HG03175 (cell line): ENCODE data around the gene MGLL.

Source experiments
- ATAC-seq: cut with Tn5 transposase; IDR thresholded peaks from one replicate; pipeline ENCODE4 v1.9.1; 2021; ENCODE audit warnings: mild to moderate bottlenecking, moderate library complexity; ENCODE audit not compliant: unreplicated experiment

Gene MGLL

DNA sequence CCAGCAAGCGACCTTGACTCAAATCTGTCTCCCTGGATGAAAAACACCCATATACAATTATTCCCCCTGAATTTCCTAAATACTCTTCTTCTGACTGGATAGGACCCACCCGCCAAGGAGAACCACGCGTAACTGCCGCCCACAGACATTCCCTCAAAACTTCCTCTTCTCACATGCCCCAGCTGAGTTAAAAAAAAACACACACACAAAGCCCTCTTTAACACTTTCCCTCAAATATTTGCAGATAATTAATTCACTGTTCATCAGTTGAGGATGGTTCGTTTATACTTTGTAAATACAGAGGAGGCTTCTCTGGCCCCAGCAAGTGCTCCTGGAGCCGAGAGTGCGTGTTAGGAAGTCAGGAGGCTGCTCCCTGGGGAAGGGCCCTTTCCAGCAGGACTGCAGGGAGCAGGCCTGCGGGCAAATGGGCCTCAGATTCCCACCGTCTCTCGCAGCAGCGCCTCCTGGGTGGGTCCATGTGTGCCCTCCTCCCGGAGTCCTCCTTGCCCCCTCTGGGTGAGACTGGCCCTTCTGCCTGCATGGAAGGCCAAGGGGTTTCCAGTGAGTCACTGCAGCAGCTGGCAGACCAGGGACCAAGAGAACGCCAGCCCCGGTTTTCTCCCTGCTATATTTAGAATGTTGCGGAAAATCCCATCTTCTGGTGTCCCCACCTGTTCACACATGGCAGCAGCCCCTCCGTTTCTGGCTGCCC lies 46.8 kb downstream of the MGLL start:
- no peak for ATAC-seq

GRCh38 chr3:127774647-127775046 lies 47.7 kb downstream of the MGLL start:
- no peak for ATAC-seq

GRCh38 chr3:127773752-127774395 lies 48.4 kb downstream of the MGLL start:
- no peak for ATAC-seq

- ATAC-seq, result no peak
Measured at GRCh38 chr3:127772827-127773751, 49.2 kb downstream of the MGLL start.

GRCh38 chr3:127772273-127772672 lies 50.0 kb downstream of the MGLL start:
- no peak for ATAC-seq

DNA sequence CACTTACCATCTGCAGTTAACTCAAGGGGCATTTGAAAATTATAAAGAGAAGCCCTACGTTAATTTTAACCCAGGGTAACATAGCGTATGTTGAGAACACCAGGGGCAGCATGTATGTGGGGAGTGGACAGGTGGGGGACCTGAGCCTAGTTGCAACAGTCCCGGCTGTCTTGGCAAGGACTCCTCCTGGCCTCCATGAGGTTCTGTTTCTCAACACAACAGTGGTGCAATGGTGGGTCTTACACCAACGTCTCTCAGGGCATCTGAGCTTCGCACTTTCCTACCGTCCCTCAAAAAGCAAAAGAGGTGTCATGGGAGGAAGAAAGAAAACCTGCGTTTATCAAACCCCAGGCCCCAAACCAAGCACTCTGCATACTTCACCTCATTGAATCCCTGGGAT lies 50.6 kb downstream of the MGLL start:
- no peak for ATAC-seq

- ATAC-seq, result no peak
Measured at GRCh38 chr3:127770671-127771355, 51.5 kb downstream of the MGLL start.

GRCh38 chr3:127769284-127770081 lies 52.8 kb downstream of the MGLL start:
- no peak for ATAC-seq

DNA sequence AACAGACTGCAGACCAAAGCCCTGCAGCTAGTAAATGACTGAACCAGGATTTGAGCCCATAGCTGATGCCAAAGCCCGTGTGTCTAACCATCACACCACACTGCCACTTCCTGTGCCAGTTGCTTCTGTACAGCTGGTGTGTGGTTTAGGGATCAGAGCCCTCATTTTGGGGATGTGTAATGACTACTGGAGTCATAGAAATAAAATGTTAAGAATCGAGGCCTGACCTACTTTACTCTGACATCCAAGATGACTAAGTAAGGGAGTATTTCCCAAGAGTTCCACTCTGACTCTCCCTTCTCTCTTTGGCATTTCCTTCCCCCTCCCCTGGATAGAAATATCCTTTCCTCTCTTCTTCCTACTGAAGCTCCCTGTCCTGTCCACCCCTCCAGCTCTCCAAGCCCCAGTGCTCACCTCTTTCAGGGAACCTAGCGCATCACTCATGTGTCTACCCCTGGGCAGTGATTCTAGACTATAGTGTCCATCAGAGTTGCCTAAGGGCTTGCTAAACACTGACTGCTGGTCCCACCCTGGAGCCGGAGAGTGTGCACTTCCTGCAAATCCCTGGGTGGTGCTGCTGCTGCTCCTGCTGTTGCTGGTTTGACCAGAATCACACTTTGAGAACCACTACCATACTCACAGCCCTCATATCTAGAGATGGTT lies 53.8 kb downstream of the MGLL start:
- no peak for ATAC-seq

DNA sequence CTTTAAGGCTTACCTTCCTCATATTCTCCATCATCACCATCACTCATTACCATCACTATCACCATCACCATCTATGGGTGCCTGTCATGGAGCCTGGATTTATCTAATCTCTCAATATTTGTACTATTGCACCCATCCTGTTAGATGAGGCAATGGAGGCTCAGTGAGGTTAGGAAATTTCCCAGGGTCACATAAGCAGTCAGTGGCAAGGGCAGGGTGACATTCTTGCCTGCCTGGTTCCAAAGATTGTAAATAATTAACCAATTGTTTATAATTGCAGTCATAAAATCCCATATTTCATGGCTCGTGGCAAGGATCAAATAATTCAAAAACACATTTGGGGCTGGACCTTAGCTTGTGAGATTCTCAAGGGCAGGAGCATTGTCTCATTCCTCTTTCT lies 55.2 kb downstream of the MGLL start:
- no peak for ATAC-seq

- no peak for ATAC-seq
Measured at GRCh38 chr3:127765735-127766134, 56.6 kb downstream of the MGLL start.

DNA sequence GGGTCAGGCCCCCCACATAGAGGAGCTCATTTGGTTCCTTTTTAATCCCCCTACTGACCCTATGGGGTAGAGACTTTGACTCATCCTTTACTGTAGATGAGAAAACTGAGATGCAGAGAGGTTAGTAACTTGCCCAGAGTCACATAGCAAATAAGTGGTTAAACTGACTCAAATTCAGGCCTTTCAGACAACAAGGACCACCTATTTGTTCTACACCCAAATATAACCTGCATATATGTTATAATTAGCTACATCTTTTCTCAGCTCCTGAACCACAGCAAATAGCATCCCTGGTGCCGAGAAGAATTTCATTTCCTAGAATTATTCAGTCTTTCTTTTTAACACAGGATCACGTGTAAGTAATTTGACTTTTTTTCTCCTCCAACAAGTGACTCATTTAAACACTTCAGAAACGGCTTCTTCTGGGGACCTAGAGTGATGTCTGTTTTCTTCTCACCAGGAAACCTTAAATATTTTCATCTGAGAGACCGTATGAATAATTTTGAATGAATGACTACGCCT lies 57.4 kb downstream of the MGLL start:
- ATAC-seq, result no peak

- ATAC-seq, result no peak
Measured at GRCh38 chr3:127764301-127764700, 58.0 kb downstream of the MGLL start.

- no peak for ATAC-seq
Measured at GRCh38 chr3:127763816-127764215, 58.5 kb downstream of the MGLL start.

DNA sequence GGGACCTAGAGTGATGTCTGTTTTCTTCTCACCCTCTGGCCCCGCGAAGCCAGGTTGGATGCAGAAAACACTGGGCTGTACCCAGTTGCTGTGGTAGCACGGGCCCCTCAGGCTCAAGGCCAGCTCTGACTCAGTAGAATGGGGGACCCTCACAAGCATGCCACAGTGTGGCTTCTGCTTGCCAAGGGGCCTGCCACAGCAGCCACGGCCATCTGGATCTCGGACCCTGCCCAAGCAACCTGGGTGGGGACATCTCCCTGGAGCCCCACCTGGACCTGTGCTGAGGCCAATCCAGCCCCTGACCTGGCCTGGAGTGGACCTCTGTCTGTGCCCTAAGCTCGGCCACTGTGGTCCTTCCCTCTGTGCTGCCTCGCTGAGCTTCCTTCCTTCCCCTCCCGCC lies 59.0 kb downstream of the MGLL start:
- ATAC-seq, result no peak

GRCh38 chr3:127762787-127763105 lies 59.6 kb downstream of the MGLL start:
- ATAC-seq, result no peak

DNA sequence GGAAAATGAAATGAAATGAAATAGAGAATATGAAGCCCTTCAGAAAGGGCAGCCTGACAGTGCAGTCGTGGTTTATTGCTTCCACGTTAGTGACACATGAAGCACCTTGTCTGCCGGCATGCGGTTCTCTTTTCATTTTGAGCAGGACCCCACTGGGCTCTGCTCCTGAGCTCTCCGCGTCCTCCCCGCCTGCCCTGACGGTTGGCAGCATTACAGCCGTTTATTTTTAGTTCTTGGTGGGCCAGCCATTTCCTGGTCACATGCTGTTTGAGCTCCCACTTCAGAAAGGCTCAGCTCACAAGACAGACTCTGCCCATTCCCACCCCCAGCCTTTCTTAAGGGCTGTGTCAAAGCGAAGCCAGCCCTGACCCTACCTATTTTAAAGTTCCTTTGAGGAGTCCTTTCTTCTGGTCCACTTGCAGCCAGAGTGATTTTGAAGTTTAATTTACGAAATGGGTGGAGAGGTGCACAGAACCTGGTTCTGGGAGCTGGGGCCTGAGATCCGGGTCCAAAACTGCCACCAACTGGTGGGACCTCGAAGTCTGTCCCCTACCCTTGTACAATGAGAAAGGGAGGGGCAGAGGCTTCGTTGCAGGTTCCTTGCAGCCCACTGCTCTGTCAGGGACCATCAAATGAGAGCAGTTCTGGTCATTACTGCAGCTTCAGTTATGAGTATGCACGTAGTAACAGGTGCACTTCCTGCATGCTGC lies 60.1 kb downstream of the MGLL start:
- ATAC-seq, result peak; percentile 63

- peak; percentile 56 for ATAC-seq
Measured at GRCh38 chr3:127761441-127761801, 60.9 kb downstream of the MGLL start.

GRCh38 chr3:127760791-127761440 lies 61.4 kb downstream of the MGLL start:
- ATAC-seq, result no peak
